Measurements from ENCODE around the gene TP63.

DNA sequence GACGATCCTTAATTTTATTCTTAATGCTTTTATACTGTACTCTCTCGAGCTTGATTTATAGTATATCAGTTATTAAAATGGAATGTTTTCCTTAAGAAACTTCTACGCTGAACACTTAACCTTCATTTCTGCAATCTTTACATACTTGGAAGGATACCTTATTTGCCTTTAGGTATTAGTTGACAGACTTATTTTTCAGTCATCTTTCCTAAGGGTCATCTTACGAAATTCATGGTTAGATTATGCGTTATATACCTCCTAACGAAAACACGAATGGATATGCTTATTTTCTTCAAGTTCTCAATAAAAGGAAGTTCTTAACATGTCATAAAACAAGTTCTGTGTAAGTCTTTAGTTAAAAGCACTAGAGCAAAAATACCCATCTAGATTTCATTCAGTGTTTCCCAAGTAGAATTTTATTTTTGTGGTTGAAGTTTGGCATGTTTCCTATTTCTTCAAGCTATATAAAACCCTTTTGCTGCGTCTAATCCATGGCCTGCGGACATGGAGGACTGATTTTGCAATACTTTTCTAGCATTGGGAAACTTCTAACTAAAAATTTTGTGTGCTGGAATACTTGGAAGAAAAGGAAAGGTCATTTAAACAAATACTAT, 231.3 kb downstream of the TP63 start:
- no peak for TF ChIP-seq CTCF (IDR thresholded peaks at IDR 0.05)
- TF ChIP-seq POLR2A (IDR thresholded peaks at IDR 0.05) = no peak

All from uterus (tissue), 2 donors.